Cerebellar nuclear complex (tissue), 1 donor: ENCODE data around the gene SPTBN2.

Experiments used
- DNase-seq, 2 experiments: peaks; one replicate each; lab custom pipeline; 2025; lab: John Stamatoyannopoulos, UW

The SPTBN2 gene

DNA sequence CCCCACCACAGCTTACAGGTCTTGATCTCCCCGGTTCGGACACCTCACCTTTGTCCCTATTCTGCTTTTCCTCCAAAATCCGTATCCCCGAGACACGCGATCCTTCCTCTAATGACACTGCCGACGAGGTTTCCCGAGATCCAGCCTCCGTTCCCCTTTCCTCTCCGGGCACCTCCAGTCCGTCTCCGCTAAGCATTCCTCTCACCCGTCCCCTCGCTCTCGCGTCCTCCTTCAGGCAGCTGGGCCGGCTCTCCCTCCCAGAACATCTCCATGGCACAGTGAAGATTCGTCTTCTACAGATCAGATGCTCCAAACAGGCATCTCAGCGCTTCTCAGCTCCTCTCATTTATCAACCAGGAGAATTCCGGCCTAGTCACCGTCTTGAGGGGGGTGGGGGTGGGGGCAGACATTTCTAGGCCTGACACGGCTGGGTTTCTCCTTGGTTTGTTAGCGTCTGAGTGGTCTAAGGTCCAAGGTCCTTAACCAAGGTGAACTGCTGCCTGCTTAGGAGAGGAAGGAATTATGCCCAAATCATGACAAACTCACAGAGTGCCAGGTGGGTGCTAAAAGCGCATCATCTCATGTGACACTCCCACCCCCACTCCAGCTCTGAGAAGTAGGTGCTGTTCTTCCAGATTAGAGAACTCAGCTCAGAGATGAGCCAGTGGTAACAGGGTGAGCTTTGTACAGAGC is at the start of gene SPTBN2:
SPTBN2 (minus strand) TSS at position 524 of the 693 bp plus-strand sequence. CDS start 7,976 bp downstream, outside the sequence.
- DNase-seq: peak in 1 of 2 experiments; percentile 44

DNA sequence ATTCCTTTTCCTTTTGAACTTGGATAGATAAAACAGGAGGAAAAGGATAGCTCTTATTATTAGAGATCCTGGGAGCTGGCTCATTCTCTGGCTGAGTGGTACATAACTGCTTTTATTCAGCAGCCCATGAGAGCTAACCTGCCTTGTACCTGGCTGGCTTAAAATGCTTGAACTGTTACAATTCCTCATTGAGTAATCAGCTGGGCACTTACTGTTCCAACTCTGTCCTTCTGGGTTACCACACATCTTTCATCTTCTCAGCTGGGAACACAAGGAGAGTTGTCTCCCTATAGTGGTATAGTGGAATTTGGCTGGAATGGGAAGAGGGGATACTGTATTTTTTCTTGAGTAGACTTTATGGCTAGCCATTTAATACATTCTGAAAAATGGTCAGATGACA is 39.8 kb upstream of the SPTBN2 start:
- no peak for DNase-seq

- no peak for DNase-seq
Observed at GRCh38 chr11:66768088-66768521, 39.1 kb upstream of the SPTBN2 start.

DNA sequence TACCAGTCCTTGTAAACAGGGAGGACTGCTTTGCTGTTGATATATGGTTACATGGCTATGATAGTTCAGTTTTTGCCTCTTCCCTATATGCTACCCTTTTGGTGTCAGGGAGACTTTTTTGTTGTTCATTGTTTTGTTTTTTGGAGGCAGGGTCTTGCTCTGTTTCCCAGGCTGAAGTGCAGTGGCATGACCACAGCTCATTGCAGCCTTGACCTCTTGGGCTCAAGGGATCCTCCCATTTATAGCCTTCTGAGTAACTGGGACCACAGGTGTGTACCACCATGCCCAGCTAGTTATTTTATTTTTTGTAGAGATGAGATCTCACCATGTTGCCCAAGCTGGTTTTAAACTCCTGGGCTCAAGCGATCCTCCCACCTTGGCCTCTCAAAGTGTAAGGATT is 38.6 kb upstream of the SPTBN2 start:
- DNase-seq: no peak

- no peak for DNase-seq
Observed at GRCh38 chr11:66766681-66767080, 37.7 kb upstream of the SPTBN2 start.

DNA sequence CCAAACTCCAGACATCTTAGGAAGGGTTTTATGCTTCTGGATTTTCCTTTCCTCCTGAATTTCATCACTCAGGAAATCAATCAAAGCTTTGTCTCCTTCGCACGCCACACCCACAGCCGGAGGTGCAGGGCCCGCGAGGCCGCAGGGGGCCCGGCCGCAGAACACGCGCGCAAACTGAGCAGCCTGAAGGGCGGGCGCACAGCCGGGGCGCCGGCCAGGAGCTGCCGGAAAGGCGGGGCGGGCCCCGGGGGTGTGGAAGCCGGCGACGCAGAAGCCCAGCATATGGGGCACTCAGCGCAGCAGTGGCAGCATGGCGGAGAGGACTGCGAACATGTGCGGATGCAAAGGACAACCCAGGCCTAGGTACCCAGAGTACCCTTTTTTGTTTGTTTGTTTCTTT is 33.1 kb upstream of the SPTBN2 start:
- no peak for DNase-seq

- no peak for DNase-seq
Observed at GRCh38 chr11:66752148-66752547, 23.1 kb upstream of the SPTBN2 start.

GRCh38 chr11:66749091-66749490 is 20.1 kb upstream of the SPTBN2 start:
- DNase-seq: no peak

DNA sequence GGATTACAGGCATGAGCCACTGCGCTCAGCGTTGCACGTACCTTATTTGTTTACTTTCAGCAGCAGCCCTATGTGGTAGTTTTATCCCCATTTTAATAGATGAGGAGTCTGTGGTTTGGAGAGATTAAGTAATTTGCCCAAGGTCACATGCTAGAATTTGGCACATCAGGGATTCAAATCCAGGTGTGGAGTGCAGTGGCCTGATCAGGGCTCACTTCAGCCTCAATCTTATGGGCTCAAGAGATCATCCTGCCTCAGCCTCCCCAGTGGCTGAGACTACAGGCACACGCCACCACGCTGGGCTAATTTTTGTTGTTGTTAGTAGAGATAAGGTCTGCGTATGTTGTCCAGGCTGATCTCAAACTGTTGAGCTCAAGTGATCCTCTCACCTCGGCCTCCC is 18.5 kb upstream of the SPTBN2 start:
- DNase-seq: no peak

- DNase-seq: no peak
Observed at GRCh38 chr11:66745356-66746235, 16.6 kb upstream of the SPTBN2 start.

- peak in 1 of 2 experiments; percentile 24 for DNase-seq
Observed at GRCh38 chr11:66744485-66745355, 15.7 kb upstream of the SPTBN2 start.

- peak in 1 of 2 experiments; percentile 76 for DNase-seq
Observed at GRCh38 chr11:66743271-66743968, 14.4 kb upstream of the SPTBN2 start.

GRCh38 chr11:66741153-66741552 is 12.1 kb upstream of the SPTBN2 start:
- DNase-seq: no peak

- DNase-seq: no peak
Observed at GRCh38 chr11:66739983-66740382, 11.0 kb upstream of the SPTBN2 start.

DNA sequence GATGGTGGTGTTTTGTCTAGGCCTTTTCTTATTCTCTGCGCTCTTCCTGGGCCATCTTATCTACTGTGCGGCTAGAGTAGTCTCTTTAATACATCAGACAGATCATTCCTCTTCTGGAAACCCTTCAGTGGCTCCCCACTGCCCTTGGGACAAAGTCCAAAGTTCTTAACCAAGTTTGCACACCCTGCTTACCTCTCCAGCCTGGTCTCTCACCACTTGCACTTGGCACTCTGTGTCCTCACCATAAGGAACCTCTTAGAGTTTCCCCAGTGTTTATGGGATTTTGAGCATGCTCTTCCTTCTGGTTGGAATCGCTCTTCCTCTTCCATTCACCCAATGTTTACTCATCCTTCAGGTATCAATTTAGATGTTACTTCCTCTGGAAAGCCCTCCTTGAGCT is 5.2 kb upstream of the SPTBN2 start:
- no peak for DNase-seq

DNA sequence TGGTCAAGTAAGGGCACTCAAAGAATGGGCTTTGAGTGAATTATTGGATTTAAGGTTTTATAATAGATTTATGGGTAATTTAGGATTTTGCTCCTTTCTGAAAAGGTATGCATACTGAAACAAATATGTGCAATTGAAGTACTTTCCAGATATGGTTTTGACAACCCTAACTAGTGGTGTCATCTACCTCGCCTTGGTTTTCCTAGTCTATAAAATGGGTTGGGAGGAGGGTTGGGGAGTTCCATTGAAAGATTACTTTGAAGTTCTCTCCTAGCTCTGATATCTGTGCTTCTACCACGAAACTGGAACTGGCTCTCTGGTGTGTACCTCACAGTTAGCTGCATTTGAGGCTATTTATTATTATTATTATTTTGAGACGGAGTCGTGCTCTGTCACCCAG is 431 bp upstream of the SPTBN2 start:
- no peak for DNase-seq

GRCh38 chr11:66728038-66728692 is 851 bp downstream of the SPTBN2 start:
- no peak for DNase-seq

GRCh38 chr11:66727282-66728037 is 1.6 kb downstream of the SPTBN2 start:
- peak in 1 of 2 experiments; percentile 20 for DNase-seq

DNA sequence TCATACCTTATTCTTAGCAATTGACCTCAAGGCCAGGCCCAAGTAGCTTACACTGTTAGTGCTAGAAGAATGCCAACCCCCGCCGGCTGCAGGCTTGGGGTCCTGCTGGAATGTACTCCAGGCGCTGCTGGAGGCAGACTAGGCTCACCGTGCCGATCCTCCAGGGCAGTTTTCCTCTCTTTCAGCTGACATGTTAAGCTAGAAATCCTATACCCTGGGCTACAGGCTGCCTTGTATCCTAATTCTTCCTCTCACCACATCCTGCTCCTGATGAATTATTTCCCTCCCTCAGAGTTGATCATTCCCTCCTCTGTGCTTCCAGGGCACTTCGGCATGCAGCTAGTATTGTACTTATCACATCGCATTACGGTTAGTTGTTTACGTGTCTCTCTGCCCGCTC is 3.4 kb downstream of the SPTBN2 start:
- DNase-seq: no peak

DNA sequence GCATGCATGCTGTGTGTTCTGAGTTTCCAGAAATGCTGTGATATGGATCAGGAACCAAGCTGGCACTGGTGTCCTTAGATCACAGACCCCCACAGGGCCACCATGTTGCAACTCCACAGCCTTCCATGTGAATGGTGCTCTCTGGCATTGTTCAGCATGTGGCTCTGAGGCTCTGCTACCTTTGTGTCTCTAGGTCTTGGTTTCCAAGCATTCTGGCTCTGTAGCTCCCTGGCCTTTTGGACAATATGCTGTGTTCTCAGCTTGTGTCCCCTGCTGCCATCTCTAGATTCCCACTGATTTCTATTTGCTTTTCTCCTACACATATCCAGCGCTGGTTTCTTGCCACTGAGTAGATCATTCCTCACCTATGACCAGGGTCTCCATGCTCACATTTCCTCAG is 3.9 kb downstream of the SPTBN2 start:
- DNase-seq: peak in 1 of 2 experiments; percentile 41
